Kidney (tissue), 14 donors: ENCODE results near the gene NEDD4. TPM values are rescaled to one million over a fixed set of nuclear protein-coding genes. Genes with fewer than 3 reads are reported as not detected.
A peak's percentile ranks its signal among the peaks of the same experiment; 100 is the strongest.
"Not testable (repeated sequence)": the region's sequence is repeated elsewhere in the genome, so short reads cannot be mapped to it uniquely, and the experiment has no call there.

ENCODE experiments used
- DNase-seq, 5 donors: peaks; one replicate each; pipeline ENCODE4 v3.0.0-alpha.2; 2013 to 2020
- FAIRE-seq: peaks from 2 replicates; lab custom pipeline; 2012; peaks lifted over from hg19 to GRCh38; lab: Jason Lieb, UNC
- H3K27ac ChIP-seq, 2 donors: one replicate each; pipeline ENCODE4 v1.7.0; 2013; ENCODE audit warnings: low read depth in 2 of 2, low read length in 2 of 2, inconsistent platforms in 1 of 2
- H3K27me3 ChIP-seq: one replicate; pipeline ENCODE4 v1.7.1; 2013; ENCODE audit warnings: low read length, inconsistent platforms; ENCODE audit not compliant: control insufficient read depth, insufficient read depth
- H3K36me3 ChIP-seq, 3 donors: one replicate each; pipeline versions ENCODE4 v1.7.0 to v1.7.1; 2013; ENCODE audit warnings: low read length in 3 of 3, control low read depth in 1 of 3, inconsistent platforms in 1 of 3; ENCODE audit not compliant: insufficient read depth in 3 of 3, control insufficient read depth in 2 of 3
- H3K4me1 ChIP-seq, 3 donors: one replicate each; pipeline versions ENCODE4 v1.7.0 to v1.7.1; 2013; ENCODE audit warnings: low read length in 3 of 3, inconsistent platforms in 1 of 3, low read depth in 1 of 3; ENCODE audit not compliant: control insufficient read depth in 2 of 3, insufficient read depth in 2 of 3
- H3K4me3 ChIP-seq, 3 donors: one replicate each; pipeline versions ENCODE4 v1.7.0 to v1.8.1; 2013; ENCODE audit warnings: low read length in 3 of 3, control low read depth in 1 of 3, inconsistent platforms in 1 of 3
- H3K9ac ChIP-seq, 3 donors: one replicate each; pipeline versions ENCODE4 v1.7.0 to v1.7.1; 2013; ENCODE audit warnings: low read length in 3 of 3, control low read depth in 1 of 3, inconsistent platforms in 1 of 3
- H3K9me3 ChIP-seq, 3 donors: one replicate each; pipeline versions ENCODE4 v1.7.0 to v1.7.1; 2013; ENCODE audit warnings: low read length in 3 of 3, control low read depth in 1 of 3, inconsistent platforms in 1 of 3; ENCODE audit not compliant: control insufficient read depth in 2 of 3, insufficient read depth in 1 of 3
- CTCF ChIP-seq: IDR thresholded peaks from 3 replicates; pipeline ENCODE4 v1.5.1; 2012; ENCODE audit warnings: mild to moderate bottlenecking, moderate library complexity, borderline replicate concordance; ENCODE audit not compliant: insufficient read depth; ENCODE audit errors: extremely low read depth
- intact Hi-C: fragments of 100-400 bp; cut with DNase I; formaldehyde crosslinking; loops from one replicate; pipeline ENCODE4 v1.11.1; 2022
- polyA plus RNA-seq: library from polyadenylated mRNA; stranded (reverse); fragments of 350-450 nt; fragmentation: Illumina TruSeq; extraction: RNeasy Lipid Tissue Mini Kit (QIAGEN cat#74804); gene quantifications from one replicate; pipeline ENCODE4 v1.2.3, GENCODE V29; 2014; ENCODE audit warnings: low read depth, low replicate concordance; ENCODE audit not compliant: insufficient read depth
- total RNA-seq: library from RNA; stranded (reverse); fragmentation: NEBNext Ultra II Directional; extraction: Animal tissue kit (Norgen Biotek cat#: 25700); gene quantifications from one replicate; pipeline ENCODE4 v1.2.1, GENCODE V29; 2021
- donor health status: control.
- donor health status: control.
- donor health status: control.
- donor health status: control.
- donor health status: control.
- donor health status: DM: yes; HTN: yes; CAD: no.
- donor health status: Normal renal cell carcinoma (clear cell type).

Gene NEDD4
- total and polyA plus RNA-seq, 2 donors from 2014 or later = 3.3 to 22.3 TPM

- Histone ChIP-seq H3K9ac (no peak overlapping the region), H3K27ac (no peak overlapping the region), H3K27me3 (no peaks in the 10 kb centered on the region), H3K4me3 (no peak overlapping the region), H3K36me3 (no peaks in the 10 kb centered on the region), H3K9me3 (no peaks in the 10 kb centered on the region), H3K4me1 (no peaks in the 10 kb centered on the region)
- no peak for FAIRE-seq
- DNase-seq = no peak
- TF ChIP-seq CTCF = no peak
- intact Hi-C loops = no loop called here
These were observed 201.6 kb downstream of the NEDD4 start for GRCh38 chr15:55791551-55792400.

- Histone ChIP-seq H3K4me1 (no peaks in the 10 kb centered on the region), H3K4me3 (no peak overlapping the region), H3K9ac (no peak overlapping the region), H3K9me3 (no peaks in the 10 kb centered on the region), H3K27ac (no peak overlapping the region), H3K27me3 (no peaks in the 10 kb centered on the region), H3K36me3 (no peaks in the 10 kb centered on the region)
- TF ChIP-seq CTCF = peak; percentile 40
- intact Hi-C loops = no loop called here
- DNase-seq (no peak), FAIRE-seq (no peak)
These were observed 204.2 kb downstream of the NEDD4 start for GRCh38 chr15:55789066-55789660.

- DNase-seq (no peak), FAIRE-seq (no peak)
- H3K36me3 ChIP-seq = no peaks in the 10 kb centered on the region
- H3K4me1 ChIP-seq = no peaks in the 10 kb centered on the region
- intact Hi-C loops = no loop called here
- no peak overlapping the region for H3K27ac ChIP-seq
- no peak for TF ChIP-seq CTCF
- no peaks in the 10 kb centered on the region for H3K27me3 ChIP-seq
- no peaks in the 10 kb centered on the region for H3K9me3 ChIP-seq
- no peak overlapping the region for H3K4me3 ChIP-seq
- no peak overlapping the region for H3K9ac ChIP-seq
These were observed 207.1 kb downstream of the NEDD4 start for GRCh38 chr15:55786341-55786740.

- H3K27me3 ChIP-seq, H3K9me3 ChIP-seq, H3K4me3 ChIP-seq, H3K36me3 ChIP-seq, DNase-seq, H3K9ac ChIP-seq, intact Hi-C loops, H3K4me1 ChIP-seq, FAIRE-seq, H3K27ac ChIP-seq: not testable (repeated sequence)
These were observed 207.8 kb downstream of the NEDD4 start for GRCh38 chr15:55785593-55785992.
